H9 (cell line): ENCODE results near the gene RAB43. TPM values are rescaled to one million over a fixed set of nuclear protein-coding genes. Genes with fewer than 3 reads are reported as not detected.

Source experiments
- DNase-seq: peaks from one replicate; pipeline ENCODE4 v3.0.0-alpha.2; 2017
- H2AFZ ChIP-seq: one replicate; pipeline ENCODE4 v1.6.1; 2013; ENCODE audit warnings: mild to moderate bottlenecking, low read length, control low read depth, moderate library complexity
- H2AK5ac ChIP-seq: 2 replicates; pipeline ENCODE4 v1.6.1; 2013; ENCODE audit warnings: low read length, control low read depth, mixed read lengths; ENCODE audit not compliant: insufficient read length
- H2BK120ac ChIP-seq: one replicate; pipeline ENCODE4 v1.6.1; 2013; ENCODE audit warnings: low read depth, mild to moderate bottlenecking, low read length, control low read depth, inconsistent platforms; ENCODE audit not compliant: poor library complexity, severe bottlenecking
- H2BK12ac ChIP-seq: 2 replicates; pipeline ENCODE4 v1.6.1; 2013; ENCODE audit warnings: low read length, control low read depth, mixed read lengths, low read depth; ENCODE audit not compliant: insufficient read length
- H2BK15ac ChIP-seq: 2 replicates; pipeline ENCODE4 v1.6.1; 2013; ENCODE audit warnings: low read depth, low read length, control low read depth
- H2BK20ac ChIP-seq: one replicate; pipeline ENCODE4 v1.6.1; 2013; ENCODE audit warnings: low read depth, mild to moderate bottlenecking, low read length, control low read depth, inconsistent platforms; ENCODE audit not compliant: poor library complexity, severe bottlenecking
- H2BK5ac ChIP-seq: 2 replicates; pipeline ENCODE4 v1.6.1; 2013; ENCODE audit warnings: low read length, control low read depth, mixed read lengths; ENCODE audit not compliant: insufficient read length
- H3K14ac ChIP-seq: 2 replicates; pipeline ENCODE4 v1.6.1; 2013; ENCODE audit warnings: low read length, control low read depth; ENCODE audit not compliant: insufficient read depth
- H3K18ac ChIP-seq: 2 replicates; pipeline ENCODE4 v1.6.1; 2013; ENCODE audit warnings: low read depth, mild to moderate bottlenecking, mixed read lengths, low read length, control low read depth; ENCODE audit not compliant: insufficient read length
- H3K23ac ChIP-seq: 2 replicates; pipeline ENCODE4 v1.6.1; 2013; ENCODE audit warnings: low read length, control low read depth, mixed read lengths, low read depth; ENCODE audit not compliant: insufficient read length
- H3K23me2 ChIP-seq: 2 replicates; pipeline ENCODE4 v1.6.1; 2013; ENCODE audit warnings: low read depth, mild to moderate bottlenecking, mixed read lengths, low read length, control low read depth; ENCODE audit not compliant: insufficient read length, poor library complexity, severe bottlenecking
- H3K27ac ChIP-seq: 2 replicates; pipeline ENCODE4 v1.5.1; 2013; ENCODE audit warnings: low read length, control low read depth, mixed read lengths, low read depth; ENCODE audit not compliant: insufficient read length
- H3K27me3 ChIP-seq: 2 replicates; pipeline ENCODE4 v1.6.1; 2013; ENCODE audit warnings: low read length, control low read depth, inconsistent platforms; ENCODE audit not compliant: insufficient read depth
- H3K4ac ChIP-seq: 2 replicates; pipeline ENCODE4 v1.6.1; 2013; ENCODE audit warnings: low read depth, mild to moderate bottlenecking, control low read depth, inconsistent platforms, low read length, moderate library complexity
- H3K4me1 ChIP-seq: 2 replicates; pipeline ENCODE4 v1.6.1; 2013; ENCODE audit warnings: low read length, control low read depth, inconsistent platforms; ENCODE audit not compliant: insufficient read depth
- H3K4me2 ChIP-seq: 2 replicates; pipeline ENCODE4 v1.6.1; 2013; ENCODE audit warnings: low read length, control low read depth, mixed read lengths; ENCODE audit not compliant: insufficient read length, insufficient read depth
- H3K56ac ChIP-seq: 2 replicates; pipeline ENCODE4 v1.6.1; 2013; ENCODE audit warnings: low read depth, mild to moderate bottlenecking, mixed read lengths, low read length, control low read depth; ENCODE audit not compliant: insufficient read length
- H3K79me1 ChIP-seq: 2 replicates; pipeline ENCODE4 v1.6.1; 2013; ENCODE audit warnings: low read depth, mild to moderate bottlenecking, moderate library complexity, low read length, control low read depth, inconsistent platforms; ENCODE audit not compliant: insufficient read depth, poor library complexity, severe bottlenecking
- H3K79me2 ChIP-seq: 2 replicates; pipeline ENCODE4 v1.6.1; 2013; ENCODE audit warnings: low read length, control low read depth, inconsistent platforms; ENCODE audit not compliant: insufficient read depth
- H3K9ac ChIP-seq: 2 replicates; pipeline ENCODE4 v1.6.1; 2013; ENCODE audit warnings: low read length, control low read depth, mixed read lengths; ENCODE audit not compliant: insufficient read length; ENCODE audit errors: extremely low read depth
- H3K9me3 ChIP-seq: one replicate; pipeline ENCODE4 v1.6.1; 2013; ENCODE audit warnings: low read depth, low read length, inconsistent platforms; ENCODE audit not compliant: control insufficient read depth
- H3T11ph ChIP-seq: one replicate; pipeline ENCODE4 v1.6.1; 2013; ENCODE audit warnings: mild to moderate bottlenecking, low read length, control low read depth, inconsistent platforms
- H4K20me1 ChIP-seq: one replicate; pipeline ENCODE4 v1.6.1; 2013; ENCODE audit not compliant: control insufficient read depth, insufficient read length, insufficient read depth
- H4K5ac ChIP-seq: 2 replicates; pipeline ENCODE4 v1.6.1; 2013; ENCODE audit warnings: low read depth, mild to moderate bottlenecking, mixed read lengths, low read length, control low read depth; ENCODE audit not compliant: insufficient read length
- H4K8ac ChIP-seq: replicated peaks from 2 replicates; pipeline ENCODE4 v1.6.1; 2013; ENCODE audit warnings: low read length, control low read depth, mixed read lengths, low read depth; ENCODE audit not compliant: insufficient read length
- H4K91ac ChIP-seq: 2 replicates; pipeline ENCODE4 v1.6.1; 2013; ENCODE audit warnings: low read depth, mild to moderate bottlenecking, moderate library complexity, mixed read lengths, low read length, control low read depth; ENCODE audit not compliant: insufficient read length
- H3K27ac Mint-ChIP-seq, 3 experiments: 2 replicates in 2 of 3; 3 replicates in 1 of 3; pipeline ENCODE4 v1.8.0; 2020 to 2021; ENCODE audit warnings: mixed read lengths in 3 of 3, mild to moderate bottlenecking in 1 of 3, moderate library complexity in 1 of 3
- H3K27me3 Mint-ChIP-seq: 2 replicates; pipeline ENCODE4 v1.8.0; 2021; ENCODE audit warnings: low read depth, mild to moderate bottlenecking, moderate library complexity, mixed read lengths
- H3K36me3 Mint-ChIP-seq, 3 experiments: 2 replicates in 2 of 3; 3 replicates in 1 of 3; pipeline ENCODE4 v1.8.0; 2020 to 2021; ENCODE audit warnings: low read depth in 3 of 3, mixed read lengths in 3 of 3; ENCODE audit not compliant: insufficient read depth in 1 of 3
- H3K4me1 Mint-ChIP-seq, 2 experiments: 2 replicates each; pipeline ENCODE4 v1.8.0; 2020; ENCODE audit warnings: mixed read lengths in 2 of 2
- H3K4me3 Mint-ChIP-seq, 2 experiments: 2 replicates in 1 of 2; 3 replicates in 1 of 2; pipeline ENCODE4 v1.8.0; 2020 to 2021; ENCODE audit warnings: mild to moderate bottlenecking in 2 of 2, mixed read lengths in 2 of 2, moderate library complexity in 1 of 2
- H3K9me3 Mint-ChIP-seq, 2 experiments: 2 replicates in 1 of 2; 3 replicates in 1 of 2; pipeline ENCODE4 v1.8.0; 2020; ENCODE audit warnings: mild to moderate bottlenecking in 2 of 2, mixed read lengths in 2 of 2, moderate library complexity in 1 of 2
- CTCF ChIP-seq: fragments of 200-600 bp; sonication (generic); conservative IDR thresholded peaks from 3 replicates; pipeline ENCODE4 v1.8.0; 2021; ENCODE audit warnings: antibody characterized with exemption, mild to moderate bottlenecking
- WGBS: extraction: QIAGEN DNeasy Blood & Tissue Kit; methylation state at CpG from one replicate; pipeline ENCODE4 v1.1.7; 2013; ENCODE audit warnings: missing lambda C conversion rate, low lambda C conversion rate, mixed read lengths; ENCODE audit not compliant: insufficient read length; ENCODE audit errors: extremely low coverage; 5-methylcytosine and 5-hydroxymethylcytosine counted together
- total RNA-seq: library from RNA; stranded (reverse); gene quantifications from 2 replicates; pipeline ENCODE4 v1.2.1, GENCODE V29; 2021

RAB43 gene
- total RNA-seq, 1 experiment from 2014 or later: 13.6 TPM

DNA sequence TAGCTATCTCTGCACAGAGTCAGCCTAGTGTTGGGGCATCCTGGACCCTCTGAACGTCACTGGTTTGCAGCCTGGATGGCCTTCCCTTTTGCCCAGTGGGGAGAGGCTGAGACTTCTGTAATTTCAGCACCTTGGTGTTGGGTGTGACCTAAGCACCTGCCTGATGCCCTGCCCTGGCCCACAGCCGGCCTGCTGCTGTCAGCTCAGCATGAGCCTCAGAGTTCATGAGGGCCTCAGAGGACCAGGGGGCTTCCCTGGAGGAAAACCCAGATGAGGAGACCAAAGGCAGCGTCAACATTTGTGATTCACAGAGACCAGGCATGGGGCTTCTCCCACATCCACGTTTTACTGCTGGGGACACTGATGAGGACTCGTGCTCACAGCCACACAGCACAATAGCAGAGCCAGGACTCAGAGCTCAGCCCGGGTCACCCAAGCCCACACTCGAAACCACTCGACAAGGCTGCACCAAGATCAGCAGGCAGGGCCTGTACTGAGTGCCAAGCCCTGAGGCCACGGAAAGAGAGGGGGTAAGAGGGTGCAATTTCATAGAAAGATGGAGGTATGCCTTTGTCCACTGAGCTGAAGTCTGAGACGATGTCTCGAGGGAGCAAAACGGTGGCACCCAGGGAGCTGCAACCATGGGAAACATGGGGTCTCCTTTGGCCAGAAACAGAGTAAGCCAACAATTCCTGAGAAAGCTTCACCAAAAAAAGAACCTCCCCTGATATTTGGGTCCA is 70.9 kb downstream of the RAB43 start:
- Histone ChIP-seq H4K5ac (no peak overlapping the region), H3K27me3 (no peaks in the 10 kb centered on the region), H3K9me3 (no peaks in the 10 kb centered on the region), H3K56ac (no peak overlapping the region), H3K14ac (no peak overlapping the region; the same call in 1 of the 2 replicates), H3K18ac (no peak overlapping the region), H4K20me1 (no peaks in the 10 kb centered on the region), H2BK20ac (no peak overlapping the region), H3K27ac (no peak overlapping the region), H2AFZ (no peak overlapping the region), H3K79me1 (no peaks in the 10 kb centered on the region), H2BK12ac (no peak overlapping the region), H4K91ac (no peak overlapping the region), H2BK15ac (no peak overlapping the region), H4K8ac (no peak overlapping the region), H3K79me2 (no peaks in the 10 kb centered on the region), H3K23me2 (no peaks in the 10 kb centered on the region), H2AK5ac (no peak overlapping the region), H3K4ac (no peak overlapping the region), H3T11ph (no peak overlapping the region), H2BK5ac (no peak overlapping the region), H3K4me2 (no peak overlapping the region), H3K9ac (no peak overlapping the region), H2BK120ac (no peak overlapping the region), H3K23ac (no peak overlapping the region), H3K4me1 (no peaks in the 10 kb centered on the region)
- Mint-ChIP-seq H3K27ac (no peak overlapping the region), H3K4me3 (no peak overlapping the region), H3K27me3 (peaks cover 6% of the 10 kb centered on the region), H3K4me1 (peaks cover 2 to 6% of the 10 kb centered on the region in 2 experiments; a peak in 3 of 4 replicates), H3K36me3 (peaks cover 0 to 6% (median 0%) of the 10 kb centered on the region in 3 experiments; a peak in 1 of 7 replicates), H3K9me3 (peaks cover 6 to 8% of the 10 kb centered on the region in 2 experiments; a peak in 4 of 5 replicates)
- no peak for DNase-seq
- no peak for TF ChIP-seq CTCF
- WGBS: no CpG with 5 or more reads among the region's 12 CpGs
